GM12874 (cell line): ENCODE measurements around the gene C1QL4.
A peak's percentile ranks its signal among the peaks of the same experiment; 100 is the strongest.

ENCODE experiments used
- CTCF ChIP-seq: IDR thresholded peaks from 2 replicates; pipeline ENCODE4 v1.5.1; 2011; ENCODE audit warnings: low read depth, mild to moderate bottlenecking, control low read depth, low read length, moderate library complexity; ENCODE audit not compliant: insufficient read depth

The C1QL4 gene

GRCh38 chr12:49336645-49337584 is at the start of gene C1QL4:
TSS of gene C1QL4 (minus strand) at chr12:49337188. CDS start at chr12:49336477, 711 bp downstream.
- TF ChIP-seq CTCF = peak; percentile 97

GRCh38 chr12:49377386-49377785 is 40.4 kb upstream of the C1QL4 start:
- TF ChIP-seq CTCF = no peak

GRCh38 chr12:49375406-49375805 is 38.4 kb upstream of the C1QL4 start:
- no peak for TF ChIP-seq CTCF

- no peak for TF ChIP-seq CTCF
Observed at GRCh38 chr12:49370539-49370938, 33.6 kb upstream of the C1QL4 start.

- TF ChIP-seq CTCF = peak; percentile 49; the same call in 1 of the 2 replicates
Observed at GRCh38 chr12:49369411-49370145, 32.6 kb upstream of the C1QL4 start.

- no peak for TF ChIP-seq CTCF
Observed at GRCh38 chr12:49368240-49368600, 31.2 kb upstream of the C1QL4 start.
